Measurements from ENCODE around the gene NBR1. TPM values are rescaled to one million over a fixed set of nuclear protein-coding genes. Genes with fewer than 3 reads are reported as not detected.

NBR1 gene, protein sequence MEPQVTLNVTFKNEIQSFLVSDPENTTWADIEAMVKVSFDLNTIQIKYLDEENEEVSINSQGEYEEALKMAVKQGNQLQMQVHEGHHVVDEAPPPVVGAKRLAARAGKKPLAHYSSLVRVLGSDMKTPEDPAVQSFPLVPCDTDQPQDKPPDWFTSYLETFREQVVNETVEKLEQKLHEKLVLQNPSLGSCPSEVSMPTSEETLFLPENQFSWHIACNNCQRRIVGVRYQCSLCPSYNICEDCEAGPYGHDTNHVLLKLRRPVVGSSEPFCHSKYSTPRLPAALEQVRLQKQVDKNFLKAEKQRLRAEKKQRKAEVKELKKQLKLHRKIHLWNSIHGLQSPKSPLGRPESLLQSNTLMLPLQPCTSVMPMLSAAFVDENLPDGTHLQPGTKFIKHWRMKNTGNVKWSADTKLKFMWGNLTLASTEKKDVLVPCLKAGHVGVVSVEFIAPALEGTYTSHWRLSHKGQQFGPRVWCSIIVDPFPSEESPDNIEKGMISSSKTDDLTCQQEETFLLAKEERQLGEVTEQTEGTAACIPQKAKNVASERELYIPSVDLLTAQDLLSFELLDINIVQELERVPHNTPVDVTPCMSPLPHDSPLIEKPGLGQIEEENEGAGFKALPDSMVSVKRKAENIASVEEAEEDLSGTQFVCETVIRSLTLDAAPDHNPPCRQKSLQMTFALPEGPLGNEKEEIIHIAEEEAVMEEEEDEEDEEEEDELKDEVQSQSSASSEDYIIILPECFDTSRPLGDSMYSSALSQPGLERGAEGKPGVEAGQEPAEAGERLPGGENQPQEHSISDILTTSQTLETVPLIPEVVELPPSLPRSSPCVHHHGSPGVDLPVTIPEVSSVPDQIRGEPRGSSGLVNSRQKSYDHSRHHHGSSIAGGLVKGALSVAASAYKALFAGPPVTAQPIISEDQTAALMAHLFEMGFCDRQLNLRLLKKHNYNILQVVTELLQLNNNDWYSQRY
- total RNA-seq (2012; rRNA removed), result 105 and 132 TPM in 2 replicates
- polyA plus RNA-seq (2012; rRNA removed), result 47.7 and 52.4 TPM in 2 replicates
- 24.9 and 33.5 TPM in 2 replicates for polyA plus RNA-seq (2012; cell fraction: cytosol; rRNA removed)
- 9.6 and 31.7 TPM in 2 replicates for polyA plus RNA-seq (2012; cell fraction: nucleus; rRNA removed; ENCODE audit: low replicate concordance)
- percentile 83 among the genes with signal in this experiment for Bru-seq, nascent RNA
- percentile 93 among the genes with signal in this experiment for BruChase-seq, experiment 1, labeled RNA remaining after a 6-hour chase
- BruChase-seq, experiment 2, labeled RNA remaining after a 2-hour chase, result percentile 89 among the genes with signal in this experiment
- long read RNA-seq, partial matches to known transcripts, result 66 of 155 reads
- long read RNA-seq, other reads (novel, unspliced or antisense), result 89 of 155 reads

DNA sequence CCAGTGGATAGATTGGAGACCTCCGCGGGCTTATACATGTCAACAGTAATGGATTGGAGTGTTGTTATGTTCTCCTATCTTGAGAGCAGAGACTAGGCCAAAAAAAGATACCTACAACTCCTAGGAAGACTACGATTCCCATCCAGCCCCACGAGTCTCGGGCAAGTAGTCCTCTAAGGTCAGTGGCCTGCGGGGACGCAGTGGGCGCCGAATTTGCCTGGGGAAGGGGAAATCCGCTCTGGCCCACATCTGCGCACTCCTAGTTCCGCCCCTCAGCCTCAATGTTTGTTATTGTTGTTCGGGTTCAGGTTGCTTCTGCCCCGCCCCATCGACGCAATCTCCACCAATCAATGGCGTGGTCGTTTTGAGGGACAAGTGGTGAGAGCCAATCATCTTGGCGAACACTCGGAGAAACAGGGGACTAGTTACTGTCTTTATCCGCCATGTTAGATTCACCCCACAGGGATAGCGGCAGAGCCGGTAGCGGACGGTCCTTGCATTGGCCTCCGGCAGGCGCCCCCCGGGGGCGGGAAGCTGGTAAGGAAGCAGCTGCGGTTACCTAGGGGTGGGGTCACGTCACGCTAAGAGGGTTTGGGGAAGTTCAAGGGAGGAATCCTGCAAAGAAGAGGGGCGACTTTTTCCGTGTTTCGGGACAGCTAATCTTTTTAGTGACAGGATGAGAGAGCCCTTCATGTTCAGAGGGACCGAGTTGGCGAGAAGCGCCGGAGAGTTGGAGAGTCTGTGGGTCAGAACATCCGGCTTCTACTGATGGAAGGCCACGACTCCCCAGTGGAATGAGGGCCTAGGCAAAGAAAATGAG is at the start of gene NBR1:
Gene NBR1, plus strand, starts transcription at position 449 of the 820 bp plus-strand sequence. CDS start 4,586 bp downstream, outside the sequence.
- Histone ChIP-seq H3K56ac (ENCODE audit: extremely low read depth, insufficient read depth, low read length) (peak within 1 kb of the TSS; percentile 95), H3K9me1 (ENCODE audit: insufficient read depth, low read length) (no peaks in the 10 kb centered on the region), H3K9me3 (ENCODE audit: control insufficient read depth, insufficient read depth, low read length) (no peaks in the 10 kb centered on the region), H4K8ac (ENCODE audit: low read depth in 2 of 2, low read length in 2 of 2) (peak within 1 kb of the TSS; percentile 75 to 90), H2BK120ac (ENCODE audit: low read depth, low read length) (peak within 1 kb of the TSS; percentile 86), H2AFZ (replicated peaks; ENCODE audit: low read length, poor library complexity) (peak within 1 kb of the TSS; percentile 92), H3K4me2 (ENCODE audit: low read depth, low read length) (peak within 1 kb of the TSS; percentile 93), H2AK9ac (replicated peaks; ENCODE audit: low read depth, low read length, poor library complexity) (peak within 1 kb of the TSS; percentile 95), H2AK5ac (ENCODE audit: low read depth, low read length) (peak within 1 kb of the TSS; percentile 89), H3K18ac (ENCODE audit: low read depth, low read length) (peak within 1 kb of the TSS; percentile 76), H4K20me1 (ENCODE audit: insufficient read depth, low read length) (peaks cover 9% of the 10 kb centered on the region; the same call in 1 of the 2 replicates), H2BK15ac (ENCODE audit: low read depth, low read length) (peak within 1 kb of the TSS; percentile 64), H2BK20ac (ENCODE audit: low read depth, low read length) (peak within 1 kb of the TSS; percentile 68), H2BK5ac (ENCODE audit: low read depth, low read length, poor library complexity, severe bottlenecking) (peak within 1 kb of the TSS; percentile 97), H4K5ac (ENCODE audit: low read depth, low read length) (peak within 1 kb of the TSS; percentile 87), H3K79me1 (ENCODE audit: low read depth in 1 of 2, low read length in 2 of 2) (peaks cover under 1 to 52% of the 10 kb centered on the region in 2 experiments; a peak in 3 of 4 replicates), H3K14ac (replicated peaks; ENCODE audit: low read depth, low read length) (peak within 1 kb of the TSS; percentile 91), H3K9ac (ENCODE audit: low read depth, low read length) (peak within 1 kb of the TSS; percentile 94), H3K27me3 (ENCODE audit: control insufficient read depth, insufficient read depth, low read length) (no peaks in the 10 kb centered on the region), H3K4ac (ENCODE audit: low read depth, low read length) (peak within 1 kb of the TSS; percentile 93), H4K91ac (ENCODE audit: insufficient read depth, low read depth, low read length) (peak within 1 kb of the TSS; percentile 94), H3K36me3 (ENCODE audit: control insufficient read depth, insufficient read depth, low read length) (peaks cover 2% of the 10 kb centered on the region), H3K4me3 (ENCODE audit: insufficient read depth, low read depth, low read length) (peak within 1 kb of the TSS; percentile 75), H3K4me1 (ENCODE audit: control insufficient read depth, insufficient read depth, low read length) (peaks cover 2% of the 10 kb centered on the region; the same call in 1 of the 2 replicates), H3K23ac (ENCODE audit: low read depth, low read length) (peak within 1 kb of the TSS; percentile 99), H3K27ac (ENCODE audit: insufficient read depth, low read length) (peak within 1 kb of the TSS; percentile 98)
- peak; percentile 83 for ATAC-seq (ENCODE audit: low read depth)
- CTCF ChIA-PET, result interaction anchor here (2.3 kb wide), 1 partner anchor 147 kb away, joined by 15 read pairs; no protein-coding TSS in a partner anchor
- in situ Hi-C loops (cut with MboI; ENCODE audit: low sequenced_read_pairs) (loop anchor here (5.0 kb wide), 1 partner anchor 144 kb away; the partner anchor contains the start of gene RND2), intact Hi-C loops (cut with micrococcal nuclease) (loop anchor here (1.0 to 5.0 kb wide), 2 partner anchors 44 to 147 kb away; partner anchors contain the start of gene BRCA1), dilution Hi-C loops (cut with HindIII; ENCODE audit: low sequenced_read_pairs, unreplicated experiment) (no loop called here)
- POLR2A ChIA-PET (ENCODE audit: unreplicated experiment), result interaction anchor here (0.5 to 2.0 kb wide), 5 partner anchors 103 to 197 kb away, joined by 3 to 12 read pairs (median 4); no protein-coding TSS in a partner anchor
- no TSS peak for BruUV-seq (replicated peaks)
- DNase-seq, result peak; percentile 98
- WGBS, 2 experiments (ENCODE audit: extremely low coverage in 2 of 2, insufficient read length in 1 of 2), result 0% methylated on average over 9 of the region's 41 CpGs; no CpG with 5 or more reads in 1 of the 2 experiments
- TF ChIP-seq RCOR1 (IDR thresholded peaks at IDR 0.05; ENCODE audit: insufficient replicate concordance, low read length), result no peak
- TF ChIP-seq BHLHE40 (IDR thresholded peaks at IDR 0.05; ENCODE audit: low read depth, low read length), result no peak
- TF ChIP-seq, protein P1, sequence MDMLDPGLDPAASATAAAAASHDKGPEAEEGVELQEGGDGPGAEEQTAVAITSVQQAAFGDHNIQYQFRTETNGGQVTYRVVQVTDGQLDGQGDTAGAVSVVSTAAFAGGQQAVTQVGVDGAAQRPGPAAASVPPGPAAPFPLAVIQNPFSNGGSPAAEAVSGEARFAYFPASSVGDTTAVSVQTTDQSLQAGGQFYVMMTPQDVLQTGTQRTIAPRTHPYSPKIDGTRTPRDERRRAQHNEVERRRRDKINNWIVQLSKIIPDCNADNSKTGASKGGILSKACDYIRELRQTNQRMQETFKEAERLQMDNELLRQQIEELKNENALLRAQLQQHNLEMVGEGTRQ (IDR thresholded peaks at IDR 0.05; ENCODE audit: low read depth, low read length), result no peak
- TF ChIP-seq, protein P2, sequence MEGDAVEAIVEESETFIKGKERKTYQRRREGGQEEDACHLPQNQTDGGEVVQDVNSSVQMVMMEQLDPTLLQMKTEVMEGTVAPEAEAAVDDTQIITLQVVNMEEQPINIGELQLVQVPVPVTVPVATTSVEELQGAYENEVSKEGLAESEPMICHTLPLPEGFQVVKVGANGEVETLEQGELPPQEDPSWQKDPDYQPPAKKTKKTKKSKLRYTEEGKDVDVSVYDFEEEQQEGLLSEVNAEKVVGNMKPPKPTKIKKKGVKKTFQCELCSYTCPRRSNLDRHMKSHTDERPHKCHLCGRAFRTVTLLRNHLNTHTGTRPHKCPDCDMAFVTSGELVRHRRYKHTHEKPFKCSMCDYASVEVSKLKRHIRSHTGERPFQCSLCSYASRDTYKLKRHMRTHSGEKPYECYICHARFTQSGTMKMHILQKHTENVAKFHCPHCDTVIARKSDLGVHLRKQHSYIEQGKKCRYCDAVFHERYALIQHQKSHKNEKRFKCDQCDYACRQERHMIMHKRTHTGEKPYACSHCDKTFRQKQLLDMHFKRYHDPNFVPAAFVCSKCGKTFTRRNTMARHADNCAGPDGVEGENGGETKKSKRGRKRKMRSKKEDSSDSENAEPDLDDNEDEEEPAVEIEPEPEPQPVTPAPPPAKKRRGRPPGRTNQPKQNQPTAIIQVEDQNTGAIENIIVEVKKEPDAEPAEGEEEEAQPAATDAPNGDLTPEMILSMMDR (conservative IDR thresholded peaks at IDR 0.05; ENCODE audit: low read depth, low read length), result 0 out of 2 replicates have a peak, but pooled peaks have one; percentile 24
- no peak for TF ChIP-seq FOS (IDR thresholded peaks at IDR 0.05; ENCODE audit: low read depth, low read length)
- TF ChIP-seq RAD21 (IDR thresholded peaks at IDR 0.05; ENCODE audit: low read length), result no peak
- no peak for TF ChIP-seq CHD1 (IDR thresholded peaks at IDR 0.05; ENCODE audit: low read depth, low read length)
- TF ChIP-seq NFE2L2 (IDR thresholded peaks at IDR 0.05; ENCODE audit: low read depth, low read length), result no peak
